ENCODE results near the gene PPP2R2C.

PPP2R2C gene

GRCh38 chr4:6425336-6425735, 47.1 kb downstream of the PPP2R2C start:
- DNase-seq (ENCODE audit: low read depth) = no peak

GRCh38 chr4:6424425-6424824, 48.0 kb downstream of the PPP2R2C start:
- DNase-seq (ENCODE audit: low read depth) = no peak

GRCh38 chr4:6423575-6423974, 48.8 kb downstream of the PPP2R2C start:
- DNase-seq (ENCODE audit: low read depth) = no peak

- DNase-seq (ENCODE audit: low read depth) = no peak
Measured at GRCh38 chr4:6422866-6423265, 49.5 kb downstream of the PPP2R2C start.

GRCh38 chr4:6422105-6422504, 50.3 kb downstream of the PPP2R2C start:
- no peak for DNase-seq (ENCODE audit: low read depth)

GRCh38 chr4:6421397-6421796, 51.0 kb downstream of the PPP2R2C start:
- DNase-seq (ENCODE audit: low read depth) = no peak

- DNase-seq (ENCODE audit: low read depth) = no peak
Measured at GRCh38 chr4:6420972-6421371, 51.4 kb downstream of the PPP2R2C start.

GRCh38 chr4:6420036-6420435, 52.4 kb downstream of the PPP2R2C start:
- DNase-seq (ENCODE audit: low read depth) = no peak

- no peak for DNase-seq (ENCODE audit: low read depth)
Measured at GRCh38 chr4:6419452-6420028, 52.9 kb downstream of the PPP2R2C start.

GRCh38 chr4:6418193-6418755, 54.1 kb downstream of the PPP2R2C start:
- DNase-seq (ENCODE audit: low read depth) = no peak

GRCh38 chr4:6417516-6418050, 54.8 kb downstream of the PPP2R2C start:
- no peak for DNase-seq (ENCODE audit: low read depth)

GRCh38 chr4:6416518-6417286, 55.7 kb downstream of the PPP2R2C start:
- DNase-seq (ENCODE audit: low read depth) = no peak

- DNase-seq (ENCODE audit: low read depth) = no peak
Measured at GRCh38 chr4:6415031-6415705, 57.2 kb downstream of the PPP2R2C start.

- DNase-seq (ENCODE audit: low read depth) = no peak
Measured at GRCh38 chr4:6414578-6414977, 57.8 kb downstream of the PPP2R2C start.

GRCh38 chr4:6410664-6411063, 61.8 kb downstream of the PPP2R2C start:
- no peak for DNase-seq (ENCODE audit: low read depth)

GRCh38 chr4:6410068-6410467, 62.3 kb downstream of the PPP2R2C start:
- no peak for DNase-seq (ENCODE audit: low read depth)

GRCh38 chr4:6409381-6409780, 63.0 kb downstream of the PPP2R2C start:
- no peak for DNase-seq (ENCODE audit: low read depth)

- DNase-seq (ENCODE audit: low read depth) = no peak
Measured at GRCh38 chr4:6408263-6408662, 64.2 kb downstream of the PPP2R2C start.

- DNase-seq (ENCODE audit: low read depth) = no peak
Measured at GRCh38 chr4:6405397-6405706, 67.1 kb downstream of the PPP2R2C start.

GRCh38 chr4:6404611-6405396, 67.6 kb downstream of the PPP2R2C start:
- no peak for DNase-seq (ENCODE audit: low read depth)

GRCh38 chr4:6403400-6403685, 69.1 kb downstream of the PPP2R2C start:
- no peak for DNase-seq (ENCODE audit: low read depth)

Data from activated T-cell treated with anti-CD3 and anti-CD28 coated beads for 24 hours (primary cell).